SJCRH30 (cell line): ENCODE data around the gene TREML1. TPM values are rescaled to one million over a fixed set of nuclear protein-coding genes. Genes with fewer than 3 reads are reported as not detected.
A peak's percentile ranks its signal among the peaks of the same experiment; 100 is the strongest.
"Not testable (repeated sequence)": the region's sequence is repeated elsewhere in the genome, so short reads cannot be mapped to it uniquely, and the experiment has no call there.

Source experiments
- DNase-seq, 2 experiments: peaks; one replicate each; pipeline ENCODE4 v3.0.0-alpha.2; 2015 to 2020
- H3K27ac ChIP-seq: fragments of 250-450 bp; sonication (Bioruptor Pico); 2 replicates; pipeline ENCODE4 v1.5.1; 2020; ENCODE audit warnings: mild to moderate bottlenecking, moderate library complexity
- H3K27me3 ChIP-seq: fragments of 250-450 bp; sonication (Bioruptor Pico); 2 replicates; pipeline ENCODE4 v1.5.1; 2020; ENCODE audit warnings: mild to moderate bottlenecking, moderate library complexity
- H3K36me3 ChIP-seq: fragments of 250-450 bp; sonication (Bioruptor Pico); 2 replicates; pipeline ENCODE4 v1.5.1; 2020; ENCODE audit warnings: mild to moderate bottlenecking, moderate library complexity
- H3K4me1 ChIP-seq: fragments of 250-450 bp; sonication (Bioruptor Pico); 2 replicates; pipeline ENCODE4 v1.5.1; 2020; ENCODE audit warnings: mild to moderate bottlenecking, moderate library complexity
- H3K4me3 ChIP-seq: fragments of 250-450 bp; sonication (Bioruptor Pico); 2 replicates; pipeline ENCODE4 v1.5.1; 2020; ENCODE audit warnings: mild to moderate bottlenecking, moderate library complexity
- H3K9me3 ChIP-seq: fragments of 250-450 bp; sonication (Bioruptor Pico); replicated peaks from 2 replicates; pipeline ENCODE4 v1.5.1; 2020; ENCODE audit warnings: mild to moderate bottlenecking, moderate library complexity
- total RNA-seq: library from RNA; depleted of rRNA; stranded (reverse); fragments of >200 nt; shearing (Covaris generic); gene quantifications from 2 replicates; pipeline ENCODE4 v1.2.3, GENCODE V29; 2014; rRNA removed

Gene TREML1, protein sequence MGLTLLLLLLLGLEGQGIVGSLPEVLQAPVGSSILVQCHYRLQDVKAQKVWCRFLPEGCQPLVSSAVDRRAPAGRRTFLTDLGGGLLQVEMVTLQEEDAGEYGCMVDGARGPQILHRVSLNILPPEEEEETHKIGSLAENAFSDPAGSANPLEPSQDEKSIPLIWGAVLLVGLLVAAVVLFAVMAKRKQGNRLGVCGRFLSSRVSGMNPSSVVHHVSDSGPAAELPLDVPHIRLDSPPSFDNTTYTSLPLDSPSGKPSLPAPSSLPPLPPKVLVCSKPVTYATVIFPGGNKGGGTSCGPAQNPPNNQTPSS
- 0.10 TPM in 1 of 2 replicates, not detected in the other for total RNA-seq

GRCh38 chr6:41153992-41154625, at the start of gene TREML1:
Gene TREML1, minus strand, starts transcription at chr6:41154347. Its CDS starts 59 bp downstream, at chr6:41154288.
- Histone ChIP-seq H3K27ac (no peak within 1 kb of the TSS), H3K4me3 (no peak within 1 kb of the TSS), H3K9me3 (no peaks in the 10 kb centered on the region), H3K36me3 (no peaks in the 10 kb centered on the region), H3K4me1 (peaks cover 21% of the 10 kb centered on the region), H3K27me3 (no peaks in the 10 kb centered on the region)
- DNase-seq = peak in 1 of 2 experiments; percentile 28

DNA sequence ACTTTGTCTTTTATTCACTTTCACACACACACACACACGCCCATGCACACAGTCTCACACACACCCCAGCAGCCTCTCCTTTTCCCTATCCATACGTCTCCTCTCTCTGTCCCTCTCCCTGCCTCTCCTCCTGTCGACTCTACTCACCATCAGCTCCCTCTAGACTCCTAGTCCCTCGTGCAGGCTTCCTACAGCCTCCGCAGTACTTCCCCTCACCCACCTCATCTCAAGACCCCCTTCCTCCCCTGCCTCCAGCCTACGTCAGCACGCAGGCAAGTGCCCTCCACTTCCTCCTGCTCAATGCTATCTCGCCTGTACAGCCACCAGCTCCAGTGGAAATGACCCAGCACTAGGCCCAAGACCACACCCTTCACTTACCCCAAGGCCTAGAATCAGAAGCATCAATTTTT, 47.6 kb upstream of the TREML1 start:
- DNase-seq = no peak
- Histone ChIP-seq H3K9me3 (no peaks in the 10 kb centered on the region), H3K4me1 (no peaks in the 10 kb centered on the region; the same call in 1 of the 2 replicates)

DNA sequence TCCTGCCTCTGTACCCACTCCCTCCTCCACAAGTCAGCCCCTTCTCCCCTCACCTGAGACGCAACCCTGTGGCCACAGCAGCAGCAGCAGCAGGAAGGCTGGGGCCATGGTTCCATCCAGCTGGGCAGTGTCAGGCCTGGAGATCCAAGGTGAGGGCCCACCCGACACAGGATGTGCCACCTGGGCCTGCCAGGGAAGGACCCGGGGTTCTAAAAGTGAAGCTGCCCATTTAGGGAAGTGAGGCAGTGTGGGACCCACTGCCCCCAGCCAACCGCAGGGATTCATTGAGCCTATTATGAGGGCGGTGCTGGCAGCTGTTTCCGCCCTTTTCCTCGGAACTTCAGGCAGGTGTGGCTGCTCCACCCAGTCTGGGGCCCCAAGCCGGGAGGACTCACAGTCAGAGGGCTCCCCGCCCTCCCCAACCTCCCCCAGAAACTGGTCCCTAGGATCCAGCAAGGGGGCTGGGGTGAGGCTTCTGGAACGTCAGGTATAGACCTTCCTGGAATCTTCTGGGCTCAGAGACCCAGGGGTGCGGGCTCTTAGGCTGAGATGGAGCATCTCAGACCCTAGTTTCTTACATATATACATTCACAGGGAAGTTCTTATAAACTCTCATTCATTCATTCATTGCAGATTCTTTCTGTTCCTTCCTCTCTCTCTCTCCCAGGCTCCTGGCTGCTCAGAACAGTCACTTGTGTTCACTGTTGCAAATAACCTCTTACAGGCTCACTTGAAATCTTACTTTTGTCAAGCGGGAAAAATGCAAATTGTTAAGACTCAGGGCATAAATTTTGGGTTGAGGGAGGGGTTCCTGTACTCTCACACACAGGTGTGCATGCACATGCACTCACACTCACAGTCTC, 47.0 kb upstream of the TREML1 start, which contains the start of gene TREML2:
Gene TREML2, minus strand, starts transcription at position 249 of the 863 bp plus-strand sequence. Its CDS starts 141 bp downstream, at position 108.
- H3K9me3 ChIP-seq = no peaks in the 10 kb centered on the region

More for the DNA sequence above, 47.6 kb upstream of the TREML1 start:
- Histone ChIP-seq H3K4me3 (no peak overlapping the region), H3K27ac (no peak overlapping the region), H3K27me3 (no peaks in the 10 kb centered on the region), H3K36me3 (no peaks in the 10 kb centered on the region)

DNA sequence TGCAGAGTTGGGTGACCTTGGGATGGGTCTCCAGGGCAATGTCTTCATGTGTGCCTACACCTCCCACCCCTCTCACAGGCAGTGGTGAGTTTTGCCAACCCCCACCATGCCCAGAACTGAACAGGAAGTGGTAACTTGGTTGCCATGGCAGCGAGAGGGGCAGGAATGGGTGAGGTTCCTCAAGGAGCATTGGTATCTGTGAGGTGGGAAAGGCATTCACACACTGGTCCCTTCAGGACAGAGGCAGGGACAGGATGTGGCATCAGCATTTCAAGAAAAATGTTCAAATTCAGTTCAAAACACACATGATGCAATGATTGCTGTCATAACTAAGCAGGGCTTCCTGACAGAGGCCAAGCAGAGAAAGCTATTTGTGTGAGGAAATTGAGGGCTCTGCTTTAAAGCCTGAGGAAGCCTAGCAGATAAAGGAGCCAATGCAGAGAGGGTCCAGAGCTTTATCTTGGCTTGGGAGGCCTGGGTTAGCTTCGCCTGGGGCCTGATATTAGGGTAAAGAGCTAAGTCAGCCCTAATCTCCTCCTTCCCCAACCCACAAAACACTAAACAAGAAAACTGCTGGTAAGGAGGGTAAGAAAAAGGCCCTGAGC, 46.3 kb upstream of the TREML1 start:
- Histone ChIP-seq H3K36me3 (no peaks in the 10 kb centered on the region), H3K4me3 (no peak overlapping the region), H3K4me1 (no peaks in the 10 kb centered on the region; the same call in 1 of the 2 replicates), H3K27ac (no peak overlapping the region), H3K9me3 (no peaks in the 10 kb centered on the region), H3K27me3 (no peaks in the 10 kb centered on the region)
- no peak for DNase-seq

More for the DNA sequence above, 47.0 kb upstream of the TREML1 start, which contains the start of gene TREML2:
- H3K27me3 ChIP-seq = no peaks in the 10 kb centered on the region
- H3K27ac ChIP-seq = no peak within 1 kb of the TSS
- no peak within 1 kb of the TSS for H3K4me3 ChIP-seq
- no peaks in the 10 kb centered on the region; the same call in 1 of the 2 replicates for H3K4me1 ChIP-seq
- no peaks in the 10 kb centered on the region for H3K36me3 ChIP-seq
- no peak for DNase-seq

- DNase-seq = no peak
- Histone ChIP-seq H3K9me3 (no peaks in the 10 kb centered on the region), H3K27ac (no peak overlapping the region), H3K4me3 (no peak overlapping the region), H3K36me3 (no peaks in the 10 kb centered on the region), H3K27me3 (no peaks in the 10 kb centered on the region), H3K4me1 (no peaks in the 10 kb centered on the region; the same call in 1 of the 2 replicates)
These were observed 45.6 kb upstream of the TREML1 start for GRCh38 chr6:41199552-41200246.

GRCh38 chr6:41197234-41197633, 43.1 kb upstream of the TREML1 start:
- no peaks in the 10 kb centered on the region; the same call in 1 of the 2 replicates for H3K4me1 ChIP-seq
- no peaks in the 10 kb centered on the region for H3K27me3 ChIP-seq
- H3K27ac ChIP-seq = no peak overlapping the region
- no peak overlapping the region for H3K4me3 ChIP-seq
- H3K36me3 ChIP-seq = no peaks in the 10 kb centered on the region
- no peak for DNase-seq
- no peaks in the 10 kb centered on the region for H3K9me3 ChIP-seq

DNA sequence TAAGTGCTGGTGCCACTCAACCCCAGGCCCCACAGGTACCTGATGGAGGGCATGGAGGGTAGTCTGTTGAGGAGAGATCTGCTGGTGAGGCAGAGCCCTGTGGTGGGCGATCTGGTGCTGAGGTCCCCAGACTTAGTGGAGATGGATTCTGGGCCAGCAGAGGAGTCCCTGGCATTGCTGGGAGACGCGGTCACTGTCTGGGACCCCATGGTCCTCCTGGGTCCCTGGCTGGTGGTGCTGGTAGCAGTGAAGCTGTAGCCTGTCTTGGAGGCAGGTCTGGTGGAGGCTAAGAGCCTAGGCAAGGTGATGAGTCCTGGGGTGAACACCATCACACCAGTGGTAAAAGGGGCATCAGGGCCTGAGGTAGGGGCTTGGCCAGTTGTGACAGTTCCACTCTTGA, 40.2 kb upstream of the TREML1 start:
- Histone ChIP-seq H3K27ac (no peak overlapping the region), H3K27me3 (no peaks in the 10 kb centered on the region), H3K4me3 (no peak overlapping the region), H3K36me3 (no peaks in the 10 kb centered on the region), H3K9me3 (0 out of 2 replicates have a peak, but pooled peaks cover 3% of the 10 kb centered on the region), H3K4me1 (no peaks in the 10 kb centered on the region)
- DNase-seq = no peak

GRCh38 chr6:41193884-41194283, 39.7 kb upstream of the TREML1 start:
- Histone ChIP-seq H3K4me1 (no peaks in the 10 kb centered on the region), H3K27ac (no peak overlapping the region), H3K4me3 (no peak overlapping the region), H3K9me3 (0 out of 2 replicates have a peak, but pooled peaks cover 3% of the 10 kb centered on the region), H3K36me3 (no peaks in the 10 kb centered on the region), H3K27me3 (no peaks in the 10 kb centered on the region)
- no peak for DNase-seq

GRCh38 chr6:41193171-41193734, 39.1 kb upstream of the TREML1 start:
- Histone ChIP-seq H3K9me3 (0 out of 2 replicates have a peak, but pooled peaks cover 3% of the 10 kb centered on the region), H3K27me3 (no peaks in the 10 kb centered on the region), H3K4me1 (no peaks in the 10 kb centered on the region), H3K27ac (no peak overlapping the region), H3K4me3 (no peak overlapping the region), H3K36me3 (no peaks in the 10 kb centered on the region)
- no peak for DNase-seq

- Histone ChIP-seq H3K4me3 (no peak overlapping the region), H3K4me1 (no peaks in the 10 kb centered on the region), H3K27me3 (no peaks in the 10 kb centered on the region), H3K36me3 (no peaks in the 10 kb centered on the region), H3K9me3 (0 out of 2 replicates have a peak, but pooled peaks cover 3% of the 10 kb centered on the region), H3K27ac (no peak overlapping the region)
- peak; percentile 38 to 69 for DNase-seq
These were observed 37.4 kb upstream of the TREML1 start for GRCh38 chr6:41191569-41191968.

DNA sequence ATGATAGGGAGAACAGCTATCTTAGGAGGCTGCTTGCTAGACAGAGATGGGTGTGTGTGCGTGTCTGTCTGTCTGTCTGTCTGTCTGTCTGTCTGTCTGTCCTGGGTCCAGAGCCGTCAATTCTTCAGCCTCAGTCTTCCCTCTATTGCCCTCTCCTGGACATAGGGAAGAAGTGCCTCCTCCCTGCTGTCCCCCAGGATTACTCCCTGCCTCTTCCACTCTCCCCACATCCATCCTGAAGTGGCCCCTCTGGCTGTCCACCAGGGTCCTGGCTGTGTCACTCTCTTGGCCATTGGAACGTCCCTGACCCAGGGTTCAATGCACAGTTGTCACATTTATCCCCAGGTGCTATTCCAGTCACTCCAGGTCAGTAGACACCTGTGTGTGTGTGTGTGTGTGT, 36.6 kb upstream of the TREML1 start:
- no peak overlapping the region for H3K4me3 ChIP-seq
- H3K27me3 ChIP-seq = no peaks in the 10 kb centered on the region
- DNase-seq = no peak

GRCh38 chr6:41189967-41190366, 35.8 kb upstream of the TREML1 start:
- Histone ChIP-seq H3K9me3 (0 out of 2 replicates have a peak, but pooled peaks cover 3% of the 10 kb centered on the region), H3K4me3 (no peak overlapping the region), H3K4me1 (no peaks in the 10 kb centered on the region), H3K27me3 (no peaks in the 10 kb centered on the region), H3K36me3 (no peaks in the 10 kb centered on the region), H3K27ac (no peak overlapping the region)
- DNase-seq = no peak

More for the DNA sequence above, 36.6 kb upstream of the TREML1 start:
- H3K36me3 ChIP-seq = no peaks in the 10 kb centered on the region
- H3K27ac ChIP-seq = no peak overlapping the region
- H3K9me3 ChIP-seq = 0 out of 2 replicates have a peak, but pooled peaks cover 3% of the 10 kb centered on the region
- no peaks in the 10 kb centered on the region for H3K4me1 ChIP-seq

GRCh38 chr6:41189046-41189445, 34.9 kb upstream of the TREML1 start:
- not testable (repeated sequence) for H3K4me1 ChIP-seq, H3K9me3 ChIP-seq, H3K27me3 ChIP-seq

More at GRCh38 chr6:41189046-41189445, 34.9 kb upstream of the TREML1 start:
- H3K36me3 ChIP-seq, H3K4me3 ChIP-seq, H3K27ac ChIP-seq, DNase-seq: not testable (repeated sequence)
